NOMO-1 treated with DMSO at 0.1 percent for 48 hours (cell line): ENCODE data around the gene RHEB.

Experiments
- DNase-seq: peaks from one replicate; lab custom pipeline; 2025; ENCODE audit not compliant: unreplicated experiment; lab: John Stamatoyannopoulos, UW

RHEB gene

GRCh38 chr7:151416941-151417315 is 102.8 kb downstream of the RHEB start:
- DNase-seq: no peak

DNA sequence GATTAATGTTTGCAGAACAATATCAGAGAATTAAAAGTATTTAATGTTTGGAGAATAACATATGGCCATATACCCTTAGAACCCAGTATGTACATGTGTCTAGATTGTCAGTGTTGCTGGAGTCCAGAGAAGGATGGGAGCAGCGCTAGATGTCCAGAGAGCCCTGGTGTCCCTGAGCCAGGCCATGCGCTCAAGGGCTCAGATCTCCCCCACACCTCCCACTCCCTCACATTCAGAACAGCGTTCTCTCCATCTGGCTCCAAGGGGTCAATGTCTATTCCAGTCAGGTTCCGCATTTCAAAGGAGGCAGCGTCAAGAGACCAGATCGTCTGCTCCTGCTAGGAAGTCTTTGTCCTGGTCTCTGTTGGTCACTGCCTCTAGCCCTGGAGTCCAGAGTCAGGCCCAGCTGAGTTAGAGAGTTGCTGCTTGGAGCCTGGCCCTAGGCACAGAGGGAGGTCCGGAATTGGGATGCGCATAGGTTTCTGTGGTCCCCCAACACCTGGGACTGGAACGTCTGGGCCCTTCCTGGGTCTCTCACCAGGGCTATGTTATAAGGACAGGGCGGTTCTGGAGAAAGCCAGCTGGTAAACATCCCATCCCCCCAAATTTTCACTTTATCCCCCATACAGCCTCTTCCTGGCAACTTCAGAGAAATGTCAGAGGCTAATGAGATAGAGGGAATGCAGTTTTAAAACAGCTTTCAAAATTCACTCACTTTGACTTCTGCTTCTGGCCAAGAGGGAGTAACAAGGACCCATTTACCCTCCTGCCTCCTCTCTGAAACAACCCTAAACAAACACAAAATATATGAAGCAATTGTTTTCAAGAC is 103.4 kb downstream of the RHEB start:
- no peak for DNase-seq
